NCI-H82 treated with DMSO at 0.1 percent for 48 hours (cell line): ENCODE results near the gene KLRF2.
"Not testable (repeated sequence)": the region's sequence is repeated elsewhere in the genome, so short reads cannot be mapped to it uniquely, and the experiment has no call there.

Experiments used
- DNase-seq: peaks from one replicate; lab custom pipeline; 2025; ENCODE audit not compliant: unreplicated experiment; lab: John Stamatoyannopoulos, UW

Gene KLRF2, protein sequence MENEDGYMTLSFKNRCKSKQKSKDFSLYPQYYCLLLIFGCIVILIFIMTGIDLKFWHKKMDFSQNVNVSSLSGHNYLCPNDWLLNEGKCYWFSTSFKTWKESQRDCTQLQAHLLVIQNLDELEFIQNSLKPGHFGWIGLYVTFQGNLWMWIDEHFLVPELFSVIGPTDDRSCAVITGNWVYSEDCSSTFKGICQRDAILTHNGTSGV

DNA sequence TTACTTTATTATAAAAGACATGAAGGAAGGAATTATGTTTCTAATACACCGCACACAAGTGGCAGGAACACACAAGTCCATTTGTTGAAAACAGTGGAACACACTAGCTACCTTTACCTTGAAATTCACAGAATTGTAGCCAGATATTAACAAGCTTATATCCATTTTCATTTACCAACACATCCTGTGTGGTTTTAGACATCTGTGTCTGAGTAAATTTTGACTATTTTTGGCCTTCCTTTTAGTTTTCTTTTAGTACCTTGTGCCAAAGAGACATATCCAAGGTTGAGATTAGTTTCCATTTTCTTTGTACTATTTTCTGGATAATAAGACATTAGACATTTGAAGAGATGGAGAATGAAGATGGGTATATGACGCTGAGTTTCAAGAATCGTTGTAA lies at the start of gene KLRF2:
Gene KLRF2 (plus strand): TSS at position 244 of the 400 bp plus-strand sequence. CDS start 107 bp downstream, at position 351.
- no peak for DNase-seq

DNA sequence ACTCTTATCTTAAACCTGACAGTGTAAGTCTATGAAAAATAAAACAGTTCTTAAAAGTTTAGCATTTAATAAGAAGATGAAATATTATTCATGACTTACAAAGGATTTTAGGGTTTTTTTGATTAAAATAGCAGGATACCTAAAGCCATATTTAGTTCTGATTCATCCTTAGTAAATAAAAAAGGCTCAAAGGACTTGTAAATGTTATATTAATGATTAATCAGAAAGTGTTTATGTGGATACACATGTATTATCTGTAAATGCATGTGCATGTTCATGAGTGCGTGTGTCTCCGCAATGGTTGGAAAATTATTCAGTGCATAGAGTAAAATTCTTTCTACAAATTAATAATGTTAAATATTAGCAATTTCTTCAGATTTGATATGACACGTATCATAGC lies 49.6 kb upstream of the KLRF2 start:
- no peak for DNase-seq

DNA sequence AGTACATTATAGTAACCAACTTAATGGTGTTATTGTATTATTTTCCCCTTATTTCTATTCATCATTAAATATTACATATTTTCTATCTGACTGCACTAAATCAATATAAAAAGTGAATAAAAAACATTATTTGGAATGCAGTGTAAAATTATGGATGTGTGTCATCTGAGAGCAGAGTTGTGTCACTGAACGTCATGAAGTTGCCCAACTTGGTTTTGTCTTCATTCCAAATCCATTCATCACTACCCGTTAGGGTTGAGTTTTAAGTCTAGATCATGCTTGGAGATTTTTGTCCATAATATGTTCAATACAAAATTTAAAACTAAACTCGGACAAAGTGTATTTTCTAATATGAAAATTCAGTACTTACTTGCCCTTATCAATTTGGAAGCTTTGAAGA lies 37.9 kb upstream of the KLRF2 start:
- no peak for DNase-seq

DNA sequence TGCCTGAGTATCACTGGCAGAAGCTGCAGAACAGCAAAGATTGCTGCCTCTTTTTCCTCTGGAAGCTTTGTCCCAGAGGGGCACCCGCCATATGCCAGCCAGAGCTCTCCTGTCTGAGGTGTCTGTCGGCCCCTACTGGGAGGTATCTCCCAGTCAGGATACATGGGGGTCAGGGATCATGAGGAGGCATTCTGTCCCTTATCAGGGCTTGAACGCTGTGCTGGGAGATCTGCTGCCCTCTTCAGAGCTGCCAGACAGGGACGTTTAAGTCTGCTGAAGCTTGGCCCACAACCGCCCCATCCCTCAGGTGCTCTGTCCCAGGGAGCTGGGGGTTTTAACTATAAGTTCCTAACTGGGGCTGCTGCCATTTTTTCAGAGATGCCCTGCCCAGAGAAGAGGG lies 32.4 kb upstream of the KLRF2 start:
- no peak for DNase-seq

DNA sequence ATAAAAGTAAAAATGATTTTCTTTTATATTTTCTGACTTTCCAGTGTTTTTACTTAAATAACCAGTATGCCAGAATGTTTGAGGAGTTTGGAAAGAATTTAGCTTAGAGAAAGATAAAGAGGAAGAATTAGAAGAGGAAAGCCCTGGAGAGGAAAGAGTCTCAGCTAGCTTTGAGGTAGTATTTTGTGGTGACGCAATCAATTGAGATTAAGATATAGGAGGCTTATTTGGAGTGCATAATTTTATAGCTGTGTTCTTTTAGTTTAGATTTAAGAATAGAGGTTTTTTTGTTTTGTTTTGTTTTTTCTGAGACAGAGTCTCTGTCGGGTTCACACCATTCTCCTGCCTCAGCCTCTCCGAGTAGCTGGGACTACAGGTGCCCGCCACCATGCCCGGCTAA lies 30.2 kb upstream of the KLRF2 start:
- no peak for DNase-seq

DNA sequence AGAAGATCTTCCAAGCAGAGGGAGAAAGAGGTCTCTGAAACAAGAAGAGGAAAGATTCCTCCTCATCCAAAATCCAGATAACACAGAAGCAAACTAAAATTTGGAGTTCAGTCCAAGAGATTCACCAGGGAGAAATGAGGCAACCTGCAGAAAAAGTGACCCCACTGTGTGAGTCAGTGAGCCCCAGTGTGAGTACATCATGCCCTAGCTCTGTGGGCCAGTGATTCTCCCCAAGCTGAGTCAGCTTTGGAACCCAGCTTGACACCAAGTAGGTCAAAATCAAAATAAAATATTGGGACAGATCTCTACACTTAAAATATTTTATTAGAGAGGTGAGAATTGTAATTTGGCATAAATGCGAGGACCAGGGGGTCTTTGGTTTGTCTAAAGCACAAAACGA lies 29.4 kb upstream of the KLRF2 start:
- no peak for DNase-seq

DNA sequence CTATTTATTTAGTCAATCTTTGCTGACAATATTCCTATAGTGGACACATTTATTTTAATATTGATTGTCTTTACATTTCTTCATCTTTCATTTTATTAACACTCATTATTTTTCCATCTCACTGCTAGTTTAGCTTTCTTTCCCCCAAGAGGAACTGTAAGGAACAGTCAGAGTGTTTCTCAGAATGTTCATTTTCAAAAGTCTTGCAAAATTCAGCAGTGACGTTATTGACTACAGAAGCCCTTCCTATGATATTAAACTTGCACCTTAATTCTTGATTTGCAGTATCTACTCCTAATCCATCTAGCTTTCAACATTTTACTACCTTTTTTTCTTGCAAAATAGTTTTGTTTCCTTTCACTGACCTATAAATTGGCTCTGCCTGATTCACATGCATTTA lies 25.1 kb upstream of the KLRF2 start:
- no peak for DNase-seq

DNA sequence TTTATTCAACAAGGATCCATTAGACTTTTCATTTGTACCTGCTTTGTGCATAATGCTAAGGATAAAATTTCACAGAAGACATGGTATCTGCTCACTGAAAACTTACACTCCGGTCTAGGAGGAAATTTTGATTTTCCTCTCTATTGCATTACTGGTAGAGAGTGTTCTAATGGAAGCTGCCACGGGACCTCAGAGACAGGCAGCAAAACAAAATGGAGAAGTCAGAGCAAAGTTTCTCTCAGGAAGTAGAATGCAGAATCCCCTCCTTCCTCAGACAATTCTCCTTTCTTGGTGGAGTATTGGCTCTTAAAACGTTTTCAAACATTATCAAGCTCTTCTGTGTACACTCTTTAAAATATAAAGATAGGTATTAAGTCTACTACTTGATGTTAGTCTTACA lies 24.4 kb upstream of the KLRF2 start:
- DNase-seq = no peak

DNA sequence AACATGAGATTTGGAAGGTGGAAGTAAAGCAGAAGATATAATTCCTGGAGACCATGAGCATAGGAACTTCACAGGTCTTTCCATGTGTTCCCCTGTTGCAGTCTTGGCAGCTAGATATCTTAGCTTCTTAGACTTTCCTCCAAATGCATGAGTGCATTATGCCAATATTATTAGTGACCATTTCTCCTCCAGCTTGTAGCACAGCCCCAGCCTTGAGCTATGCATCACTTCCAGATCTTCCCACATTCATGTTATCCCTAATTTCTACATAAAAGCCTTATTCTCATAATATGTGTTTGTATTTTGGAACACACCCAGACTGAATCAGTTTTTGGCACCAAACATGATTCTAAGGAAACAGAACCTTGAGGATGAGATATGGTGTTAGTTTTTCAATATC lies 23.2 kb upstream of the KLRF2 start:
- DNase-seq = no peak

DNA sequence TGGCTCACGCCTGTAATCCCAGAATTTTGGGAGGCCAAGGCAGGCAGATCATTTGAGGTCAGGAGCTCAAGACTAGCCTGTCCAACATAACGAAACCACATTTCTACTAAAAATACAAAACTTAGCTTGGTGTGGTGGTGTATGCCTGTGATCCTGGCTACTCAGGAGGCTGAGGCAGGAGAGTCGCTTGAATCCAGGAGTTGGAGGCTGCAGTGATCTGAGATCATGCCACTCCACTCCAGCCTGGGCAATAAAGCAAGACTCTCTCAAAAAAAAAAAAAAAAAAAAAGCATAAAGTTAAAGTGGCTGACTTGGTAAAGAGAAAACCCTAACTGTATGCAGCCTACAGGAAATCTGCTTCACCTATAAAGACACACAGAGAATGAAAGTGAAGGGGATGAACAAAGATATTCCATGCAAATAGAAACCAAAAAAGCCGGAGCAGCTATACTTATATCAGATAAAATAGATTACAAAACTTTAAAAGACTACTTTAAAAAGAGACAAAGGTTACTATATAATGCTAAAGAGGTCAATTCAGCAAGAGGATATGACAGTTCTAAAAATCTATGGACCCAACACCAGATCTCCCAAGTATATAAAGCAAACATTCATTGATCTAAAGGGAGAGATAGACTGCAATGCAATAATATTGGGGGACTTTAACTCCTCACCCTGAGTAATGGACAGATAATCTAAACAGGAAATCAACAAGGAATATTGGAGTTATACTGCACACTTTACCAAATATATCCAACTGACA lies 16.2 kb upstream of the KLRF2 start:
- DNase-seq = no peak

DNA sequence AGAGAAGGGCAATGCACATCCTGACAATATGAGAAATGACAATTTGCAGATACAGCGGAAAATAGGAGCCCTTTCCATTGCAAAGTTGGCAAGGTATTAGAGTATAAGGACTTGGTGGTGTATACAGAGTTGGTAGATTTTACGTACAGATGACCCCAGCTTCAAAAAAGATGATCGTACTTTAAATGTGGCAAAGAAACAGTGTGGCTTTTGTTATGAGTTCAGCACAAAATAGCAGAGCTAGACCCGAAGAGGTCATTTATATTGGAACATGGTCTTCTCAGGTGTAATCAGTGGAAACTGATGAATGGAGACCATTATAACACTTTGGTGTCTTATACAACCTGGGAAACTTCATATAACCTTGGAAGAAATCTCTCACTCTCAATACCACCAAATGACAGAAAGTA lies 14.4 kb upstream of the KLRF2 start:
- no peak for DNase-seq

DNA sequence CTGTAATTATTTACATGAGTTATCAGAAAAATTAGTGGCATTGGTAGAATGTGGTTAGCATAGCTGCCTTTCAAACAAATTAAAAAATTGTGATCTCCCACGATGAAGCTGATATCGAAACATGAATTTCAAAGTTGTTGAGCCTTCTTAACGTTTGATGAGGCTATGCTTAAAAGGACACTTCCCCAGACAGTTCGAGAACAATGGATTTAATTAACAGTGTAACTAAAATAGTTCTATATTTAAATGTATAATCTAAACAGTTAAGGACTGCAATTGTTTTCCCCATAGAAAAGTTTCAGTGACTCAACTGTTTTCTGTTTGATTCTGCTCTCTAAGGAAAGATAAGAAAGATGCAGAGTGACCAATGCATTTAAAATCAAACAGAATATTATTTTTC lies 13.8 kb upstream of the KLRF2 start:
- DNase-seq = no peak

DNA sequence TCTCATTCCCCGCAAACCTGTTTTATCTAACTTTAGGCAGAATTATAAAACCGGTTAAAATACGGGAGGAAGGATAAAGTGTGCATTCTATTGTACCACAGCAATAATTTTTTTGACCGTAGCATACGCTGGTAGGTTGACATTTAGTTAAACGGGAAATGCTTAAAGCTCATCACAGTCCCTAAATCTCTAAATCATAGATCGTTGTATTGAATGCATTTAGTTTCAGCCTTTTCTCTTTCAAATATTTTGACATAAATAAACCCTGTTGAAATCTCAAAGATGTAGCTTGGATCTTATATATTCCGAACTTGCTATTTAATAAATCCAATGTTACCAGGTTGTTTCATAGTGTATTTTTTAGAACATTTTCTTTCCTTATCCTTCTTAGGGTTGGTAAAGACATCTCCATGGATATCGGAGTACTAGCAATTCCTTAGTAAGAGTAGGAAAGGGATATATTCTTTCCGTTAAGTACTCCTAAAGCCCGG lies 12.9 kb upstream of the KLRF2 start:
- DNase-seq = no peak

DNA sequence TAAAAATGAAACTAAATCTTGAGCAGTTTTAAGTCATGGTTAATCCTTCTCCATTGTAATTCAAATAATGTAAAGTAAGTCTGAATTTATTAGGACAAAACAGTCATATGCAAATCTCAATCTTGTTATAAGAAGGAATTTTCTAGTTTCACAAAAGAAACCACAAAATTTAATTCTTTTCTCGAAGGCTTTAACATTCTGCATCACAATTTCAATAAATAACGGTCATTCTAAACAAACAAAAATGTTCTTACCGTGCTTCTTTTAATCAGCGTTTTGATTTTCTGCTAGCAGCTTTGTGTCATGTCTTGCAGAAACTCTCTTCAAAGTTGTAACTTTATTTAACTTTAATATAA lies 12.4 kb upstream of the KLRF2 start:
- DNase-seq = no peak

DNA sequence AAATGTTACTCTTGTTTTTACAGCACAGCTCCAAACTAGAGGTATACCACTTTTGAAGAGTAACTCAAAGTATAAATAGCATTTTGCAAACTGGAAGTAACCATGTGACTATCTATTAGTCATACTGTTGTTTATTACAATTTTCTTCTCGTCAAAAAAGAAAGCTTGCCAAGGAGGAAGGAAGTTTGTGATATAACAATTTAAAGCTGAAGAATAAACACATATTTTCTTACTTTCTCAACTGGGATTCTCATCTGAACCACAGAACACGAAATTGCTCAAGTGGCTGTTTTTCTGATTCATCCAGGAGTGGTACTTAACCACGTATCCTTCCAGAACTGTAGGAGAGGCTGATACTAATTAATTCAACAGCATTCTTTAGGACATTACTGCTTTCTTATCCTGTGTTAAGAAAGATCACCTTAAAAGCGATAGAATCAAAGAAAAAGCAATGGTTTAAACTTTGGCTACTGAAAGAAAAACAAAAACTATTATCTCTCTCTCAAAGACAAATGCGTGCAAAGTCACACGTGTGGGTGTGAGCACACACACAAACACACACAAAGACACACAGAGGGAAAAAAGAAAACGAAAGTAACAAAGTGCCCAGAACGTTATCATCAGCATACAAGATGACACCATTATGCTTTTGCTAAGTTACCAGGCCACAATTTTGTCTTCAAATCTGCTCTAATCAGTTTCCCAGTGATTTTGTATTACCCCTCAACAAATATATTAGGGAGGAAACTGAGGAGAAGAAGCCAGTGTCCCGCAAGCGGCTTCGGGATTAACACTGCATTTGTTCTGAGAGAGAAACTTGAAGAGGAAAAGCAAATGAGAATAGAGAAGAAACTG lies 11.8 kb upstream of the KLRF2 start, which contains the start of gene CLEC2B:
Gene CLEC2B (minus strand): TSS at position 48 of the 855 bp plus-strand sequence.
- DNase-seq = no peak

DNA sequence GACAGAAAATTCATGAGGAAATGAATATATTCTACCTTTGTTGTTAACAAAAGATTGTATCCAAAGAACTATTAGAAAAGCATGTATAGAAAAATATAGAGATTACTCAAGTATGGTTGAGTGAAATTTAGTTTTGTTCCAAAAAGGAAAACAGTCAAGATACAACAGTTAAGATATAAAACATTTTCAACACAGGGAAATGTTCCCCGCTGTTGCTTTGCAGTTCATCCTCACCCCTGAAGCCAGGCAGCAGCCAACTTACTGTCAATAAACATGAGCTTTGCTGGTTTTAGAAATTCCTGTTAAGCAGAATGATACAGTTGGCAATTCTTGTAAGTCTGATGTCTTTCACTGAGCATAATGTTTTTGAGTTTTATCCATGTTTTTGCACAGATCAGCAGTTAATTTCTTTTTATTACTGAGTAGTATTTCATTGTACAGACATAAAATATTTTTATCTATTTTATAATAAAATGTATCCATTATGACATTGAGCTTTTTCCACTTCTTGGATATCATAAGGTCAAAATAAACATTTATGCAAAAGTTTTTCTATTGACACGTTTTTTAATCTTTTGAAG lies 10.9 kb upstream of the KLRF2 start:
- no peak for DNase-seq

DNA sequence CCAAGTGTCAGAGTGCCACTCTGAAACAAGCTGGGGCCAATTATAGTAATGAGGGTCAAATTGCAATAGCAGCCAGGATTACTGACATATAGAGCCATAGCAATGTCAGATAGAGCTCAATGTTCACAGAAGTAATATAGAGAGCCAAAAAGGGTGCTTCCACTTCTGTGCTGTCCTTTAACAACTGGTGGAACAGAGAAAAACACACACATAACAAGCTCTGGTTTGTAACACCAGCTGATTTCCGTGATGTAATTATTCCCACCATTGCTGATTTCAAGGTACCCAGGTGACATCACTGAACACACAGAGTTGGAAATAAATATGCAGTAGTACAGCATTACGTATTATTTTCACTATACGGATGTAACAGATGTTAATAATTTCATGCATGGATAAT lies 9.1 kb upstream of the KLRF2 start:
- DNase-seq = no peak

DNA sequence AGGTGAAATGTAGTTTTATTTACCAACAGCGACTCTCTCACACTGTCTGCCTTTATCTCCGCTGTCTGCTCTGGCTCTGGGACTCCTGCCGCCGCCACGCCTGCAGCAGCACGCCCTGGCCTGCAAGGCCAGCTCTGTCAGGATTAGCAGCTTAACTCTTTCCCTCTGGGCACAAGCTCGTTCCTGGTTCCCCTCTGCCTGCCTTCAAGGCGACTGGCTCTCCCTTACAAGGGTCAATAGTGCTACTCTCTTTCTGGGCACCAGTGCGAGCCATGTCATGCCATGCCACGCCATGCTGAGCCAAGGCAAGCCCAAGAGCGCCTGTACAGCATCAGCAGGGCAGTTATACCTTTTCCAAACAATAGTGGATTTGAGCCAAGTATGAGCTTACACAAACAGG lies 8.5 kb upstream of the KLRF2 start:
- no peak for DNase-seq

DNA sequence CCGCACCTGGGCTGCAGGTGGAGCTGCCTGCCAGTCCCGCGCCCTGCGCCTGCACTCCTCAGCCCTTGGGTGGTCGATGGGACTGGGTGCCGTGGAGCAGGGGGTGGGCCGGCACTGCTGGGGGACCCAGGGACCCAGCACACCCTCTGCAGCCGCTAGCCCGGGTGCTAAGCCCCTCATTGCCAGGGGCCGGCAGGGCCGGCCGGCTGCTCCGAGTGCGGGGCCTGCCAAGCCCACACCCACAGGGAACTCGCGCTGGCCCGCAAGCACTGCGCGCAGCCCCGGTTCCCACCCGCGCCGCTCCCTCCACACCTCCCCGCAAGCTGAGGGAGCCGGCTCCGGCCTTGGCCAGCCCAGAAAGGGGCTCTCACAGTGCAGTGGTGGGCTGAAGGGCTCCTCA lies 5.2 kb upstream of the KLRF2 start:
- DNase-seq = not testable (repeated sequence)

DNA sequence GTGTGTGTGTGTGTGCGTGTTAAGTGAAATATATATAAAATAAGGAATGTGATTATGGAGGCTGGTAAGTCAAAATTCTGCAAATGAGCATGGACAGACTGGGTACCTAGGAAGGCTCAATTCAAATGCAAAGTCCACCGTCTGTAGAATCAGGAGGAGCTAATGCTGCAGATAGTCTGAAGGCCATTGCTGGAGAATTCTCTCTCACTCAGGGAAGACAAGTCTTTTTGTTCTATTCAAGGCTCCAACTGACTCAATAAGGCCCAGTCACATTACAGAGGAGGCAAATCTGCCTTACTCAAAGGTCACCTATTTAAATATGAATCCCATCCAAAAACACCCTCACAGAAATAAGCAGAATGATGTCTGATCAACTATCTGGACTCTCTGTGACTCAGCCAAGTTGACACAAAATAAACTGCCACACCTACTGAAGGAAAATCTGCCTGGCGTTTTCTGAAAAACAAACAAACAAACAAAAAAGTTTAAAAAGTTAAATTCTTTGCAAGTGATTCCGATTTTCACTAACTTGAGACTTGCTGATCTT lies 684 bp upstream of the KLRF2 start:
- no peak for DNase-seq

DNA sequence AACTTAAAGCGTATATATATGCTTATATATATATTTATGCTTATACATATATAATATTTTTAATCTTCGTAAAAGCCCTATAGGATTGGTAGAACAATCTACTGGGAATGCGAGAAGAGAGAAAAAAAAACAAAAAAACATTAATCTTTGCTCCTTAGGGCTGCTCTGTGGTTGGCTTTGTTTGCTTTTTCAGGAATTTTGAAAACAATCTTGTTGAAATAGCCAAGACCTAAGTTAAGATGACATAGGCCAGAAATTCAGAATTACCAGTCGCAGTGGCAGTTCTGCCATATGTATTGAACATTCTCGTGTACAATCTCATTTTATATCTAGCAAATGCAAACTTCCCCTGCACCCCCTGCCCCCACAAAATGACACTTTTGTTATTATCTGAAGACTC lies 699 bp downstream of the KLRF2 start:
- DNase-seq = no peak
